Osteoblast (primary cell): ENCODE data around the gene MAPKAP1. TPM values are rescaled to one million over a fixed set of nuclear protein-coding genes. Genes with fewer than 3 reads are reported as not detected.
A peak's percentile ranks its signal among the peaks of the same experiment; 100 is the strongest.

Source experiments
- DNase-seq: peaks from one replicate; pipeline ENCODE4 v3.0.0; 2011; ENCODE audit warnings: low spot score, mixed read lengths; ENCODE audit not compliant: insufficient read length; ENCODE audit errors: missing footprints
- H2AFZ ChIP-seq: 2 replicates; pipeline ENCODE4 v1.6.0; 2011; ENCODE audit warnings: mild to moderate bottlenecking, low read length
- H3K27ac ChIP-seq: 2 replicates; pipeline ENCODE4 v1.5.1; 2011; ENCODE audit warnings: mild to moderate bottlenecking, low read depth, low read length, moderate library complexity
- H3K27me3 ChIP-seq: 2 replicates; pipeline ENCODE4 v1.6.0; 2012; ENCODE audit warnings: mild to moderate bottlenecking, control low read depth, inconsistent platforms, low read length, moderate library complexity; ENCODE audit not compliant: insufficient read depth
- H3K36me3 ChIP-seq: 2 replicates; pipeline ENCODE4 v1.5.1; 2011; ENCODE audit warnings: mild to moderate bottlenecking, low read length, control low read depth, moderate library complexity; ENCODE audit not compliant: insufficient read depth
- H3K4me1 ChIP-seq: 2 replicates; pipeline ENCODE4 v1.5.1; 2011; ENCODE audit warnings: mild to moderate bottlenecking, low read length, control low read depth, moderate library complexity; ENCODE audit not compliant: insufficient read depth
- H3K4me2 ChIP-seq: 2 replicates; pipeline ENCODE4 v1.6.0; 2011; ENCODE audit warnings: mild to moderate bottlenecking, low read length; ENCODE audit not compliant: insufficient read depth
- H3K4me3 ChIP-seq: fragments of 200-600 bp; sonication (generic); 3 replicates; pipeline ENCODE4 v1.5.1; 2012; ENCODE audit warnings: mild to moderate bottlenecking, low read length, inconsistent platforms; ENCODE audit not compliant: insufficient read depth
- H3K79me2 ChIP-seq: 2 replicates; pipeline ENCODE4 v1.6.0; 2012; ENCODE audit warnings: mild to moderate bottlenecking, low read length, control low read depth, inconsistent platforms; ENCODE audit not compliant: insufficient read depth
- H3K9me3 ChIP-seq: 2 replicates; pipeline ENCODE4 v1.5.1; 2011; ENCODE audit warnings: low read depth, low read length, control low read depth
- H4K20me1 ChIP-seq: 2 replicates; pipeline ENCODE4 v1.6.0; 2012; ENCODE audit warnings: mild to moderate bottlenecking, low read length, control low read depth; ENCODE audit not compliant: insufficient read depth
- CTCF ChIP-seq: IDR thresholded peaks from 2 replicates; pipeline ENCODE4 v1.5.1; 2011; ENCODE audit warnings: mild to moderate bottlenecking, low read depth, low read length, moderate library complexity; ENCODE audit errors: extremely low read depth
- total RNA-seq: library from RNA; depleted of rRNA; stranded (reverse); fragments of >200 nt; gene quantifications from 2 replicates; pipeline ENCODE4 v1.2.3, GENCODE V29; 2012

The MAPKAP1 gene
- total RNA-seq, 1 donor: 72.4 TPM

- DNase-seq: no peak
- no peak overlapping the region for H3K4me3 ChIP-seq
- H3K9me3 ChIP-seq: no peaks in the 10 kb centered on the region
- H3K79me2 ChIP-seq: peaks cover 79% of the 10 kb centered on the region
- no peak overlapping the region for H2AFZ ChIP-seq
- H3K27me3 ChIP-seq: no peaks in the 10 kb centered on the region
- TF ChIP-seq CTCF: no peak
- no peak overlapping the region for H3K4me2 ChIP-seq
- no peaks in the 10 kb centered on the region for H3K36me3 ChIP-seq
- no peaks in the 10 kb centered on the region for H3K4me1 ChIP-seq
- H4K20me1 ChIP-seq: peaks cover 19% of the 10 kb centered on the region
- no peak overlapping the region for H3K27ac ChIP-seq
Measured at GRCh38 chr9:125591888-125592287, 115.1 kb downstream of the MAPKAP1 start.

- Histone ChIP-seq H4K20me1 (peaks cover 21% of the 10 kb centered on the region), H3K79me2 (peaks cover 84% of the 10 kb centered on the region), H3K9me3 (no peaks in the 10 kb centered on the region), H3K36me3 (no peaks in the 10 kb centered on the region), H3K4me1 (no peaks in the 10 kb centered on the region), H3K27me3 (no peaks in the 10 kb centered on the region), H3K4me2 (no peak overlapping the region), H3K4me3 (no peak overlapping the region), H2AFZ (no peak overlapping the region), H3K27ac (no peak overlapping the region)
- DNase-seq: no peak
- TF ChIP-seq CTCF: no peak
Measured at GRCh38 chr9:125591245-125591644, 115.8 kb downstream of the MAPKAP1 start.

GRCh38 chr9:125589287-125589686, 117.7 kb downstream of the MAPKAP1 start:
- Histone ChIP-seq H4K20me1 (peaks cover 18% of the 10 kb centered on the region), H2AFZ (no peak overlapping the region), H3K27ac (no peak overlapping the region), H3K4me2 (no peak overlapping the region), H3K36me3 (peaks cover 4% of the 10 kb centered on the region), H3K9me3 (no peaks in the 10 kb centered on the region), H3K4me1 (no peaks in the 10 kb centered on the region), H3K4me3 (no peak overlapping the region), H3K27me3 (no peaks in the 10 kb centered on the region), H3K79me2 (peaks cover 81% of the 10 kb centered on the region)
- no peak for TF ChIP-seq CTCF
- DNase-seq: no peak

GRCh38 chr9:125587819-125588460, 119.1 kb downstream of the MAPKAP1 start:
- H2AFZ ChIP-seq: no peak overlapping the region
- peak; percentile 53 for DNase-seq
- no peak overlapping the region for H3K4me2 ChIP-seq
- peaks cover 15% of the 10 kb centered on the region for H4K20me1 ChIP-seq
- H3K27me3 ChIP-seq: no peaks in the 10 kb centered on the region
- peaks cover 72% of the 10 kb centered on the region for H3K79me2 ChIP-seq
- no peak for TF ChIP-seq CTCF
- no peaks in the 10 kb centered on the region for H3K4me1 ChIP-seq
- H3K36me3 ChIP-seq: peaks cover 4% of the 10 kb centered on the region
- no peaks in the 10 kb centered on the region for H3K9me3 ChIP-seq
- no peak overlapping the region for H3K4me3 ChIP-seq
- no peak overlapping the region for H3K27ac ChIP-seq
